SK-N-SH treated with all-trans-retinoic acid at 6 μM for 48 hours (cell line): ENCODE data around the gene ERO1B.

Experiments
- ATAC-seq: fragments of 200-7000 bp; cut with Tn5 transposase; 3 replicates; pipeline ENCODE4 v1.9.1; 2020; ENCODE audit warnings: mild to moderate bottlenecking, moderate library complexity
- ARNTL ChIP-seq: fragments of 450-650 bp; formaldehyde crosslinking; IDR thresholded peaks from 2 replicates; pipeline ENCODE4 v1.5.0; 2020; ENCODE audit warnings: low read depth, mild to moderate bottlenecking, moderate library complexity, borderline replicate concordance
- BACH2 ChIP-seq: fragments of 250-450 bp; sonication (Bioruptor Pico); IDR thresholded peaks from 2 replicates; pipeline ENCODE4 v1.9.0; 2021; ENCODE audit warnings: mild to moderate bottlenecking, borderline replicate concordance
- CSDC2 ChIP-seq: fragments of 250-450 bp; sonication (Bioruptor Pico); IDR thresholded peaks from 2 replicates; pipeline ENCODE4 v1.5.0; 2020; ENCODE audit warnings: mild to moderate bottlenecking, moderate library complexity
- CSRNP3 ChIP-seq: fragments of 250-450 bp; sonication (Bioruptor Pico); IDR thresholded peaks from 2 replicates; pipeline ENCODE4 v1.5.1; 2021; ENCODE audit warnings: mild to moderate bottlenecking, moderate library complexity
- ESRRG ChIP-seq: fragments of 250-450 bp; sonication (Bioruptor Pico); IDR thresholded peaks from 2 replicates; pipeline ENCODE4 v1.6.1; 2021; ENCODE audit warnings: mild to moderate bottlenecking
- GLIS3 ChIP-seq: fragments of 250-450 bp; sonication (Bioruptor Pico); IDR thresholded peaks from 2 replicates; pipeline ENCODE4 v1.5.0; 2020; ENCODE audit warnings: mild to moderate bottlenecking, moderate library complexity
- ISL1 ChIP-seq: fragments of 250-450 bp; sonication (Bioruptor Pico); IDR thresholded peaks from 2 replicates; pipeline ENCODE4 v2.1.2; 2022; ENCODE audit warnings: mild to moderate bottlenecking, moderate library complexity
- OSR1 ChIP-seq: fragments of 250-450 bp; sonication (Bioruptor Pico); IDR thresholded peaks from 2 replicates; pipeline ENCODE4 v1.8.0; 2022; ENCODE audit warnings: moderate library complexity, mild to moderate bottlenecking, inconsistent platforms
- PATZ1 ChIP-seq: fragments of 250-450 bp; sonication (Bioruptor Pico); IDR thresholded peaks from 2 replicates; pipeline ENCODE4 v1.8.0; 2020; ENCODE audit warnings: mild to moderate bottlenecking, moderate library complexity, borderline replicate concordance
- POU6F1 ChIP-seq: fragments of 250-450 bp; sonication (Bioruptor Pico); IDR thresholded peaks from 2 replicates; pipeline ENCODE4 v1.8.0; 2021; ENCODE audit warnings: low read depth, mild to moderate bottlenecking, moderate library complexity, borderline replicate concordance
- PPARA ChIP-seq: fragments of 250-450 bp; sonication (Bioruptor Pico); IDR thresholded peaks from 2 replicates; pipeline ENCODE4 v1.5.0; 2020; ENCODE audit warnings: mild to moderate bottlenecking, borderline replicate concordance
- SNAI2 ChIP-seq: fragments of 250-450 bp; sonication (Bioruptor Pico); IDR thresholded peaks from 2 replicates; pipeline ENCODE4 v1.5.0; 2020; ENCODE audit warnings: mild to moderate bottlenecking, moderate library complexity
- TCF4 ChIP-seq: fragments of 250-450 bp; sonication (Bioruptor Pico); IDR thresholded peaks from 2 replicates; pipeline ENCODE4 v1.8.0; 2021; ENCODE audit warnings: mild to moderate bottlenecking, moderate library complexity, borderline replicate concordance
- ZFP3 ChIP-seq: fragments of 250-450 bp; sonication (Bioruptor Pico); IDR thresholded peaks from 2 replicates; pipeline ENCODE4 v1.5.0; 2020; ENCODE audit warnings: mild to moderate bottlenecking, moderate library complexity
- ZFP30 ChIP-seq: fragments of 450-650 bp; formaldehyde crosslinking; IDR thresholded peaks from 2 replicates; pipeline ENCODE4 v1.5.0; 2022; ENCODE audit warnings: mild to moderate bottlenecking, moderate library complexity
- ZNF565 ChIP-seq: fragments of 450-650 bp; formaldehyde crosslinking; conservative IDR thresholded peaks from 2 replicates; pipeline ENCODE4 v1.5.0; 2020; ENCODE audit warnings: low read depth, mild to moderate bottlenecking, moderate library complexity
- ZNF70 ChIP-seq: fragments of 450-650 bp; formaldehyde crosslinking; IDR thresholded peaks from 2 replicates; pipeline ENCODE4 v1.5.0; 2020; ENCODE audit warnings: mild to moderate bottlenecking, moderate library complexity
- ZNF8 ChIP-seq: fragments of 450-650 bp; formaldehyde crosslinking; IDR thresholded peaks from 2 replicates; pipeline ENCODE4 v1.5.0; 2020; ENCODE audit warnings: mild to moderate bottlenecking, moderate library complexity
- TF ChIP-seq, protein P1 (sequence below): fragments of 250-450 bp; sonication (Bioruptor Pico); IDR thresholded peaks from 2 replicates; pipeline ENCODE4 v1.5.1; 2020; ENCODE audit warnings: low read depth, mild to moderate bottlenecking, moderate library complexity
- TF ChIP-seq, protein P2 (sequence below): fragments of 250-450 bp; sonication (Bioruptor Pico); IDR thresholded peaks from 2 replicates; pipeline ENCODE4 v1.5.0; 2020; ENCODE audit warnings: mild to moderate bottlenecking, moderate library complexity

ERO1B gene

DNA sequence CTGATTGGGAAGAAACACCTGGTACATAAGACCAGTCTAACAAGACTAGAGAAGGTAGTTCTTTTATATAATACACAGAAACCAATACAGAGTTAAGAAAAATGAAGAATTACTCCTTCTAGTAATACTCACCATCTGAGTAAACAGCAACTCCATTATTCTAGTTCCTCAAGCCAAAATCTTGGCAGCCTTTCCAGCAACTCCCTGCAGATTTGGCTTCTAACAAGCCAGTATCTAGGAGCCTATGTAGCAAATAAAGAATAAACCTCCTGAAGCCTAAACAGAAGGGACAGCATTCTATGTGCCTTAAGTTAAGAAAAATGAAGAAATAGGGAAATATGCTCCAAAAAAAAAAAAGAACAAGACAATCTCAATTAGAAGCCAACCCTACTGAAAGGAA lies 24.5 kb downstream of the ERO1B start:
- ATAC-seq: no peak
- TF ChIP-seq ESRRG (CRISPR knock-in tag): no peak
- no peak for TF ChIP-seq PPARA (CRISPR knock-in tag)
- TF ChIP-seq CSRNP3 (CRISPR knock-in tag): no peak
- no peak for TF ChIP-seq ZNF70 (CRISPR knock-in tag)
- no peak for TF ChIP-seq CSDC2 (CRISPR knock-in tag)
- TF ChIP-seq POU6F1 (CRISPR knock-in tag): no peak
- TF ChIP-seq SNAI2 (CRISPR knock-in tag): no peak
- TF ChIP-seq ZNF565 (CRISPR knock-in tag): no peak
- TF ChIP-seq PATZ1: no peak
- TF ChIP-seq OSR1 (CRISPR knock-in tag): no peak
- TF ChIP-seq, protein P1, sequence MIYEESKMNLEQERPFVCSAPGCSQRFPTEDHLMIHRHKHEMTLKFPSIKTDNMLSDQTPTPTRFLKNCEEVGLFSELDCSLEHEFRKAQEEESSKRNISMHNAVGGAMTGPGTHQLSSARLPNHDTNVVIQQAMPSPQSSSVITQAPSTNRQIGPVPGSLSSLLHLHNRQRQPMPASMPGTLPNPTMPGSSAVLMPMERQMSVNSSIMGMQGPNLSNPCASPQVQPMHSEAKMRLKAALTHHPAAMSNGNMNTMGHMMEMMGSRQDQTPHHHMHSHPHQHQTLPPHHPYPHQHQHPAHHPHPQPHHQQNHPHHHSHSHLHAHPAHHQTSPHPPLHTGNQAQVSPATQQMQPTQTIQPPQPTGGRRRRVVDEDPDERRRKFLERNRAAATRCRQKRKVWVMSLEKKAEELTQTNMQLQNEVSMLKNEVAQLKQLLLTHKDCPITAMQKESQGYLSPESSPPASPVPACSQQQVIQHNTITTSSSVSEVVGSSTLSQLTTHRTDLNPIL (CRISPR knock-in tag): no peak
- TF ChIP-seq ISL1 (CRISPR knock-in tag): no peak

DNA sequence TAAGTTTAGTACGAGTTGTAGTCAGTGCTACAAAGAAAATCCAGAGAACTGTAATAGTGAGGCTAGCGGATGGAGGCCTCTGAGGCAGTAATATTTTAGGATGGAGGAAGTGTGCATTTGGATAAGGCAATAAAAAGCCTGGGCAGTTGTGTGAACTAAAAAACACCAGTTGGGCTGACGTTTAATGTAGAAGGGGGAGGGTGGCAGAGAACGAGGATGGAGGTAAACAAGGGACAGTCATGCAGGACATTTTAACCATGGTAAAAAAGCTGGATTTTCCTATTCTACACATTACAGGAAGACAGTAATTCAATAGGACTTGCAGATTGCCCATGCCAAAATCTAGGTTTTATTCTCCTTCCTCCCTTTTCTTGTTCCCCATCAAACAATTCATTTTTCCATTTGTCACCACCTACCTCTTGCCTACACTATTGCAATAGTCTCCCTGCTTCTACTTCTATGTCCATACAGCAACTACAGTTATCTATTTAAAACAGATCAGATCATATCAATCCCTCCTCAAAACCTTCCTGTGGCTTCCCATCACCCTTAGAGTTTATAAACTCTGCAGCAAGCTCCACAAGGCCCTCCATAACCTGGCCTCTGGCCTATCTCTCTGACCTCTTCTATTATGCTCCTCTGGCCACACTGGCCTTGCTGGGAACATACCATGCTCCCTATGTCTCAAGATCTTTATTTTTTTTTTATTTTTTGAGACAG lies 27.7 kb downstream of the ERO1B start:
- no peak for TF ChIP-seq PATZ1
- no peak for TF ChIP-seq ARNTL (CRISPR knock-in tag)
- TF ChIP-seq PPARA (CRISPR knock-in tag): no peak
- TF ChIP-seq ZNF8 (CRISPR knock-in tag): no peak
- no peak for TF ChIP-seq ZNF70 (CRISPR knock-in tag)
- TF ChIP-seq ZNF565 (CRISPR knock-in tag): no peak
- no peak for TF ChIP-seq TCF4 (CRISPR knock-in tag)
- TF ChIP-seq GLIS3 (CRISPR knock-in tag): no peak
- TF ChIP-seq OSR1 (CRISPR knock-in tag): no peak
- TF ChIP-seq SNAI2 (CRISPR knock-in tag): no peak
- TF ChIP-seq, protein P2, sequence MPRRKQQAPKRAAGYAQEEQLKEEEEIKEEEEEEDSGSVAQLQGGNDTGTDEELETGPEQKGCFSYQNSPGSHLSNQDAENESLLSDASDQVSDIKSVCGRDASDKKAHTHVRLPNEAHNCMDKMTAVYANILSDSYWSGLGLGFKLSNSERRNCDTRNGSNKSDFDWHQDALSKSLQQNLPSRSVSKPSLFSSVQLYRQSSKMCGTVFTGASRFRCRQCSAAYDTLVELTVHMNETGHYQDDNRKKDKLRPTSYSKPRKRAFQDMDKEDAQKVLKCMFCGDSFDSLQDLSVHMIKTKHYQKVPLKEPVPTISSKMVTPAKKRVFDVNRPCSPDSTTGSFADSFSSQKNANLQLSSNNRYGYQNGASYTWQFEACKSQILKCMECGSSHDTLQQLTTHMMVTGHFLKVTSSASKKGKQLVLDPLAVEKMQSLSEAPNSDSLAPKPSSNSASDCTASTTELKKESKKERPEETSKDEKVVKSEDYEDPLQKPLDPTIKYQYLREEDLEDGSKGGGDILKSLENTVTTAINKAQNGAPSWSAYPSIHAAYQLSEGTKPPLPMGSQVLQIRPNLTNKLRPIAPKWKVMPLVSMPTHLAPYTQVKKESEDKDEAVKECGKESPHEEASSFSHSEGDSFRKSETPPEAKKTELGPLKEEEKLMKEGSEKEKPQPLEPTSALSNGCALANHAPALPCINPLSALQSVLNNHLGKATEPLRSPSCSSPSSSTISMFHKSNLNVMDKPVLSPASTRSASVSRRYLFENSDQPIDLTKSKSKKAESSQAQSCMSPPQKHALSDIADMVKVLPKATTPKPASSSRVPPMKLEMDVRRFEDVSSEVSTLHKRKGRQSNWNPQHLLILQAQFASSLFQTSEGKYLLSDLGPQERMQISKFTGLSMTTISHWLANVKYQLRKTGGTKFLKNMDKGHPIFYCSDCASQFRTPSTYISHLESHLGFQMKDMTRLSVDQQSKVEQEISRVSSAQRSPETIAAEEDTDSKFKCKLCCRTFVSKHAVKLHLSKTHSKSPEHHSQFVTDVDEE (CRISPR knock-in tag): no peak
- no peak for TF ChIP-seq POU6F1 (CRISPR knock-in tag)
- TF ChIP-seq ZFP30 (CRISPR knock-in tag): no peak
- TF ChIP-seq, protein P1 (CRISPR knock-in tag): no peak
- no peak for TF ChIP-seq ZFP3
- no peak for TF ChIP-seq BACH2
- TF ChIP-seq ISL1 (CRISPR knock-in tag): no peak
- TF ChIP-seq, all 23 proteins: peak for 0
- no peak for ATAC-seq
